Epithelial cell of proximal tubule (primary cell): ENCODE data around the gene AMIGO1. TPM values are rescaled to one million over a fixed set of nuclear protein-coding genes. Genes with fewer than 3 reads are reported as not detected.

Experiments used
- DNase-seq: peaks from one replicate; pipeline ENCODE4 v3.0.0-alpha.2; 2011; ENCODE audit warnings: low read depth
- H3K4me3 ChIP-seq: 2 replicates; pipeline ENCODE4 v1.5.1; 2011; ENCODE audit warnings: low read depth, mild to moderate bottlenecking, low read length
- CTCF ChIP-seq: conservative IDR thresholded peaks from 2 replicates; pipeline ENCODE4 v1.5.1; 2012; ENCODE audit warnings: low read depth, mild to moderate bottlenecking, low read length
- total RNA-seq: library from RNA; depleted of rRNA; stranded (reverse); fragments of >200 nt; gene quantifications from 2 replicates; pipeline ENCODE4 v1.2.3, GENCODE V29; 2015

AMIGO1 gene
- total RNA-seq, 1 donor from 2014 or later = 0.92 TPM

GRCh38 chr1:109501644-109502363 lies 7.7 kb downstream of the AMIGO1 start:
- no peak overlapping the region for H3K4me3 ChIP-seq
- no peak for DNase-seq
- TF ChIP-seq CTCF = no peak

GRCh38 chr1:109500941-109501381 lies 8.6 kb downstream of the AMIGO1 start:
- no peak overlapping the region for H3K4me3 ChIP-seq
- no peak for DNase-seq
- no peak for TF ChIP-seq CTCF

GRCh38 chr1:109499661-109500536 lies 9.6 kb downstream of the AMIGO1 start:
- DNase-seq = peak; percentile 74
- H3K4me3 ChIP-seq = no peak overlapping the region
- peak; percentile 86 for TF ChIP-seq CTCF

- H3K4me3 ChIP-seq = no peak overlapping the region
- no peak for DNase-seq
- no peak for TF ChIP-seq CTCF
These were observed 10.4 kb downstream of the AMIGO1 start for GRCh38 chr1:109499081-109499480.

GRCh38 chr1:109498161-109498801 lies 11.2 kb downstream of the AMIGO1 start:
- no peak overlapping the region for H3K4me3 ChIP-seq
- TF ChIP-seq CTCF = peak; percentile 67
- DNase-seq = no peak

- H3K4me3 ChIP-seq = no peak overlapping the region
- no peak for TF ChIP-seq CTCF
- DNase-seq = no peak
These were observed 11.9 kb downstream of the AMIGO1 start for GRCh38 chr1:109497449-109498160.
